ENCODE data around the gene DCAF17.

DCAF17 gene

DNA sequence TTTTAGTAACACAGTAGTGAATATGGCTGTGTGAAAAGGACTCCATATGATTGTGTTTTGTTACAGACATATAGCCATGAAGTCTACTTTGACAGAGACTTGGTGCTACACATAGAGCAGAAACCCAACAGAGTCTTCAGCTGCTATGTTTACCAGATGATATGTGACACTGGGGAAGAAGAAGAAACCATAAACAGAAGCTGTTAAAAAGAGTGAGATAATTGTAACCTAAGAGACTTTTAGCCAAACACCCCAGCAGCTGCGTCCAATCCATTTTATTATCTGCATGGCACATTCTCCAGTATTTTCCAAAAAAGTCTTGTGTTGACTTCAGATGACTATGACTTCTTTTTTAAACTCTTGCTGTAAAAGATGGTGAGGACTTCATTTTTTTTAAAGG is 46.9 kb downstream of the DCAF17 start:
- no peak for DNase-seq (ENCODE audit: low read depth, low spot score)
- POLR2A ChIA-PET: no interaction called here
- H3K4me3 ChIP-seq (ENCODE audit: low read depth, low read length): no peak overlapping the region
- TF ChIP-seq, protein P1, sequence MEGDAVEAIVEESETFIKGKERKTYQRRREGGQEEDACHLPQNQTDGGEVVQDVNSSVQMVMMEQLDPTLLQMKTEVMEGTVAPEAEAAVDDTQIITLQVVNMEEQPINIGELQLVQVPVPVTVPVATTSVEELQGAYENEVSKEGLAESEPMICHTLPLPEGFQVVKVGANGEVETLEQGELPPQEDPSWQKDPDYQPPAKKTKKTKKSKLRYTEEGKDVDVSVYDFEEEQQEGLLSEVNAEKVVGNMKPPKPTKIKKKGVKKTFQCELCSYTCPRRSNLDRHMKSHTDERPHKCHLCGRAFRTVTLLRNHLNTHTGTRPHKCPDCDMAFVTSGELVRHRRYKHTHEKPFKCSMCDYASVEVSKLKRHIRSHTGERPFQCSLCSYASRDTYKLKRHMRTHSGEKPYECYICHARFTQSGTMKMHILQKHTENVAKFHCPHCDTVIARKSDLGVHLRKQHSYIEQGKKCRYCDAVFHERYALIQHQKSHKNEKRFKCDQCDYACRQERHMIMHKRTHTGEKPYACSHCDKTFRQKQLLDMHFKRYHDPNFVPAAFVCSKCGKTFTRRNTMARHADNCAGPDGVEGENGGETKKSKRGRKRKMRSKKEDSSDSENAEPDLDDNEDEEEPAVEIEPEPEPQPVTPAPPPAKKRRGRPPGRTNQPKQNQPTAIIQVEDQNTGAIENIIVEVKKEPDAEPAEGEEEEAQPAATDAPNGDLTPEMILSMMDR (IDR thresholded peaks at IDR 0.05; ENCODE audit: insufficient read depth, low read length, missing control alignments): no peak
- CTCF ChIA-PET: interaction anchor here (1.3 kb wide), 1 partner anchor 508 kb away, joined by 4 read pairs; no protein-coding TSS in a partner anchor

DNA sequence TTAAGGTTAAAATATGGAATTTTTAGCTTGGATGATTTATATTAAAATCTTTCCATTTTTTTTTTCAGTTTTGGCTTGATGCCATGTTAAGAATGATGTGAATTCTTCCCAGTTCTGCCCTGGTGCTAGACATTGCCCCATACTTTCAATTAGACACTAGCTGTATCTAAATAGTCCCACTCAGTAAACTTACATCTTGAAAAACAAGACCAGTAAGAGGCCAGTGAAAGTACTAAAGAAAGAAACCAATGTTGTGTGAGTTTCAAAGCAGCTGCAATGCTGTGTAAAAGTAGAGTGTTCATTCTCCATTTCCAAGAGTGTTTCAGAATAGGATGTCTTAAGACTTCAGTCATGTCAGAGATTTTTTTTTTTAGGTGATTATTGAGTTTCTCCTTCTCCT is 48.3 kb downstream of the DCAF17 start:
- H3K4me3 ChIP-seq (ENCODE audit: low read depth, low read length): no peak overlapping the region
- ChIA-PET POLR2A (interaction anchor here (1.9 kb wide), 1 partner anchor 41 kb away, joined by 10 read pairs; the partner anchor contains the start of gene CYBRD1), CTCF (interaction anchor here (1.2 to 1.3 kb wide), 3 partner anchors 10 to 553 kb away, joined by 3 to 4 read pairs (median 3); no protein-coding TSS in a partner anchor)
- TF ChIP-seq, protein P1 (IDR thresholded peaks at IDR 0.05; ENCODE audit: insufficient read depth, low read length, missing control alignments): no peak
- no peak for DNase-seq (ENCODE audit: low read depth, low spot score)

GRCh38 chr2:171482877-171483276 is 48.9 kb downstream of the DCAF17 start:
- H3K4me3 ChIP-seq (ENCODE audit: low read depth, low read length): no peak overlapping the region
- DNase-seq (ENCODE audit: low read depth, low spot score): peak; percentile 50
- TF ChIP-seq, protein P1 (IDR thresholded peaks at IDR 0.05; ENCODE audit: insufficient read depth, low read length, missing control alignments): no peak
- CTCF ChIA-PET: interaction anchor here (1.2 to 1.3 kb wide), 2 partner anchors 10 to 553 kb away, joined by 3 read pairs; no protein-coding TSS in a partner anchor
- POLR2A ChIA-PET: interaction anchor here (1.9 kb wide), 1 partner anchor 40 kb away, joined by 10 read pairs; the partner anchor contains the start of gene CYBRD1

GRCh38 chr2:171483793-171484192 is 49.8 kb downstream of the DCAF17 start:
- ChIA-PET CTCF (no interaction called here), POLR2A (no interaction called here)
- H3K4me3 ChIP-seq (ENCODE audit: low read depth, low read length): no peak overlapping the region
- TF ChIP-seq, protein P1 (IDR thresholded peaks at IDR 0.05; ENCODE audit: insufficient read depth, low read length, missing control alignments): no peak
- no peak for DNase-seq (ENCODE audit: low read depth, low spot score)

GRCh38 chr2:171485116-171485515 is 51.1 kb downstream of the DCAF17 start:
- ChIA-PET POLR2A (no interaction called here), CTCF (no interaction called here)
- no peak for DNase-seq (ENCODE audit: low read depth, low spot score)
- no peak overlapping the region for H3K4me3 ChIP-seq (ENCODE audit: low read depth, low read length)
- TF ChIP-seq, protein P1 (IDR thresholded peaks at IDR 0.05; ENCODE audit: insufficient read depth, low read length, missing control alignments): no peak

DNA sequence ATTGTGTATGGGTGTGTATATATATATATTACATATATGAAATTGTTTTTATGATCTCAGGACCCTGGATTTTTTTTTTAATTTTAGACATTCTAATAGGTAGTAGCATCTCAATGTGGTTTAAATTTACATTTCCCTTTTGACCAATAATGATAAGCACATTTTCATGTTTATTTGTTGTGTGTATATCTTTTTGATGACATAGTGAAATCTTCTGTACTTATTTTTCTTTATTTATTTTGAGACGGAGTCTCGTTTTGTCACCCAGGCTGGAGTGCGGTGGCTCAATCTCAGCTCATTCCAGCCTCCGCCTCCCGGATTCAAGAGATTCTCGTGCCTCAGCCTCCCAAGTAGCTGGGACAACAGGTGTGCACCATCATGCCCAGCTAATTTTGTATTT is 53.2 kb downstream of the DCAF17 start:
- ChIA-PET POLR2A (no interaction called here), CTCF (no interaction called here)
- H3K4me3 ChIP-seq (ENCODE audit: low read depth, low read length): no peak overlapping the region
- no peak for DNase-seq (ENCODE audit: low read depth, low spot score)
- TF ChIP-seq, protein P1 (IDR thresholded peaks at IDR 0.05; ENCODE audit: insufficient read depth, low read length, missing control alignments): no peak

Data from AG04449 (cell line).